Heart left ventricle (tissue), 16 donors: Measurements from ENCODE around the gene KRTAP20-4. TPM values are rescaled to one million over a fixed set of nuclear protein-coding genes. Genes with fewer than 3 reads are reported as not detected.

Experiments
- ATAC-seq, 4 donors: fragments of 200-7000 bp; cut with Tn5 transposase; one replicate each; pipeline ENCODE4 v1.9.1; 2020 to 2022; ENCODE audit warnings: moderate library complexity in 4 of 4, mild to moderate bottlenecking in 3 of 4, moderate number of reproducible peaks in 1 of 4
- DNase-seq, 5 donors: peaks; one replicate each; pipeline ENCODE4 v3.0.0-alpha.2; 2020
- H3K27ac ChIP-seq, 12 donors: fragments of 200-600 bp; sonication (generic) in 4 of 12; one replicate each; pipeline versions ENCODE4 v1.5.0 to v1.8.0; 2016 to 2022; ENCODE audit warnings: mild to moderate bottlenecking in 2 of 12
- H3K27me3 ChIP-seq, 9 donors: fragments of 200-600 bp; sonication (generic) in 2 of 9; one replicate each; pipeline versions ENCODE4 v1.5.1 to v1.8.0; 2016 to 2022; ENCODE audit warnings: mild to moderate bottlenecking in 3 of 9
- H3K36me3 ChIP-seq, 9 donors: fragments of 200-600 bp; sonication (generic) in 2 of 9; one replicate each; pipeline versions ENCODE4 v1.5.0 to v1.8.0; 2018 to 2022; ENCODE audit warnings: mild to moderate bottlenecking in 2 of 9
- H3K4me1 ChIP-seq, 12 donors: fragments of 200-600 bp; sonication (generic) in 4 of 12; one replicate each; pipeline versions ENCODE4 v1.5.0 to v1.8.0; 2016 to 2022; ENCODE audit warnings: mild to moderate bottlenecking in 3 of 12
- H3K4me3 ChIP-seq, 12 donors: fragments of 200-600 bp; sonication (generic) in 4 of 12; one replicate each; pipeline versions ENCODE4 v1.5.0 to v1.8.0; 2017 to 2022; ENCODE audit warnings: mild to moderate bottlenecking in 9 of 12, moderate library complexity in 4 of 12
- H3K9me3 ChIP-seq, 12 donors: fragments of 200-600 bp; sonication (generic) in 4 of 12; one replicate each; pipeline versions ENCODE4 v1.5.0 to v1.8.0; 2016 to 2022; ENCODE audit warnings: mild to moderate bottlenecking in 1 of 12
- CTCF ChIP-seq, 12 donors: fragments of 200-600 bp; sonication (generic) in 4 of 12; IDR thresholded peaks; one replicate each; pipeline versions ENCODE4 v1.5.0 to v1.8.0; 2018 to 2022; ENCODE audit warnings: antibody characterized with exemption in 12 of 12, mild to moderate bottlenecking in 5 of 12
- POLR2A ChIP-seq, 2 donors: fragments of 450-650 bp; IDR thresholded peaks; one replicate each; pipeline ENCODE4 v1.6.1; 2017; ENCODE audit warnings: antibody characterized with exemption in 2 of 2, mild to moderate bottlenecking in 2 of 2, moderate library complexity in 2 of 2
- WGBS, 4 donors: extraction: QIAGEN DNeasy Blood & Tissue Kit in 2 of 4; methylation state at CpG; one replicate each; pipeline versions ENCODE4 v1.1.5 to v1.1.7; 2013 to 2018; 5-methylcytosine and 5-hydroxymethylcytosine counted together
- intact Hi-C, 10 donors: fragments of 100-400 bp; cut with DNase I; formaldehyde crosslinking; loops; one replicate each; pipeline versions ENCODE4 v1.11.1 to v1.14.2; 2022
- polyA plus RNA-seq, 2 donors: library from polyadenylated mRNA; stranded (reverse); fragments of 200-250 nt; gene quantifications; one replicate each; pipeline ENCODE4 v1.2.3, GENCODE V29; 2013
- total RNA-seq, 9 donors: library from RNA; depleted of rRNA in 2 of 9; stranded (reverse); fragments of >200 nt in 2 of 9; fragmentation: NEBNext Ultra II Directional in 3 of 9; extraction: Animal tissue kit (Norgen Biotek cat#: 25700) in 3 of 9; gene quantifications; one replicate each; pipeline versions ENCODE4 v1.1.0 to v1.2.4, GENCODE V29; 2016 to 2023
- donor health status: ischemic (EF 13 %, LVEDD 7.1; RV severe dilation, severe dysfunction).
- donor health status: healthy with polysubstance abuse.
- donor health status: DM: no; HTN: yes; CAD: no.
- donor health status: DM: no; HTN: no; CAD: no.
- donor health status: ischemic (EF 25% LVEDD 6.9; RV normal size, moderate dysfunction).
- donor health status: ischemic (EF 25% LVEDD 5.7; RV mildly dilated, moderate dysfunction).
- donor health status: healthy.
- donor health status: DM: yes; HTN: yes; CAD: no.
- donor health status: ischemic (EF 35%, LVEDD 5.7; RV mildly dilated, moderate dysfunction).
- donor health status: nonischemic (EF 11% LVEDD 7.7; RV severe dilation, severe dysfunction).
- donor health status: DM: yes; HTN: yes; CAD: no.
- donor health status: PGD.
- donor health status: ischemic (EF 29% LVEDD 5.4; RV normal size, mild dysfunction).
- donor health status: nonischemic (EF 23%, LVEDD 6.1; RV moderate dilation, normal function).

The KRTAP20-4 gene
- total and polyA plus RNA-seq, 11 donors = not detected

GRCh38 chr21:30638686-30639085, 18.3 kb downstream of the KRTAP20-4 start:
- Histone ChIP-seq H3K27ac (no peak overlapping the region), H3K36me3 (no peaks in the 10 kb centered on the region), H3K4me3 (no peak overlapping the region), H3K4me1 (no peaks in the 10 kb centered on the region), H3K9me3 (no peaks in the 10 kb centered on the region), H3K27me3 (no peaks in the 10 kb centered on the region)
- no peak for DNase-seq
- intact Hi-C loops = no loop called here
- WGBS, 4 donors = 46 to 59% (median 50%) methylated on average over 3 of the region's 3 CpGs
- TF ChIP-seq POLR2A (IDR thresholded peaks at IDR 0.05) = no peak
- no peak for TF ChIP-seq CTCF (IDR thresholded peaks at IDR 0.05)
- ATAC-seq = no peak

- Histone ChIP-seq H3K4me1 (no peaks in the 10 kb centered on the region), H3K27me3 (no peaks in the 10 kb centered on the region), H3K9me3 (no peaks in the 10 kb centered on the region), H3K27ac (no peak within 1 kb of the TSS), H3K4me3 (no peak within 1 kb of the TSS), H3K36me3 (no peaks in the 10 kb centered on the region)
- DNase-seq (no peak), ATAC-seq (no peak)
- TF ChIP-seq POLR2A (IDR thresholded peaks at IDR 0.05) (no peak), CTCF (IDR thresholded peaks at IDR 0.05) (no peak)
- intact Hi-C loops = no loop called here
- 80 to 84% (median 84%) methylated on average over 2 of the region's 2 CpGs for WGBS, 4 donors
Measured at GRCh38 chr21:30642564-30642963, 22.1 kb downstream of the KRTAP20-4 start, which contains the start of gene KRTAP20-3. TSS of gene KRTAP20-3 (plus strand) at chr21:30642864.

GRCh38 chr21:30646904-30647414, 26.5 kb downstream of the KRTAP20-4 start:
- Histone ChIP-seq H3K27ac (no peak overlapping the region), H3K27me3 (no peaks in the 10 kb centered on the region), H3K4me3 (no peak overlapping the region), H3K4me1 (no peaks in the 10 kb centered on the region), H3K9me3 (no peaks in the 10 kb centered on the region), H3K36me3 (no peaks in the 10 kb centered on the region)
- no peak for ATAC-seq
- 77 to 82% (median 77%) methylated on average over 1 of the region's 1 CpG for WGBS, 4 donors
- TF ChIP-seq POLR2A (IDR thresholded peaks at IDR 0.05) = no peak
- no peak for TF ChIP-seq CTCF (IDR thresholded peaks at IDR 0.05)
- intact Hi-C loops = no loop called here
- no peak for DNase-seq

- TF ChIP-seq CTCF (IDR thresholded peaks at IDR 0.05) = no peak
- no peak for TF ChIP-seq POLR2A (IDR thresholded peaks at IDR 0.05)
- no peaks in the 10 kb centered on the region for H3K36me3 ChIP-seq
- H3K27ac ChIP-seq = no peak overlapping the region
- H3K4me3 ChIP-seq = no peak overlapping the region
- ATAC-seq (no peak), DNase-seq (no peak)
- H3K9me3 ChIP-seq = no peaks in the 10 kb centered on the region
- no peaks in the 10 kb centered on the region for H3K4me1 ChIP-seq
- intact Hi-C loops = no loop called here
- no peaks in the 10 kb centered on the region for H3K27me3 ChIP-seq
Measured at GRCh38 chr21:30652891-30653290, 32.5 kb downstream of the KRTAP20-4 start.
